Body of pancreas (tissue), 4 donors: ENCODE data around the gene MIB2.

ENCODE experiments used
- POLR2A ChIP-seq, 3 donors: fragments of 450-650 bp; IDR thresholded peaks; one replicate each; pipeline ENCODE4 v1.6.1; 2016; ENCODE audit warnings: antibody characterized with exemption in 3 of 3, mild to moderate bottlenecking in 2 of 3
- TF ChIP-seq, protein P1 (sequence below), 7 experiments: fragments of 450-650 bp in 4 of 7; fragments of 200-600 bp in 3 of 7; sonication (generic) in 3 of 7; IDR thresholded peaks; one replicate each; pipeline ENCODE4 v1.5.1; 2016 to 2019; ENCODE audit warnings: antibody characterized with exemption in 7 of 7

DNA sequence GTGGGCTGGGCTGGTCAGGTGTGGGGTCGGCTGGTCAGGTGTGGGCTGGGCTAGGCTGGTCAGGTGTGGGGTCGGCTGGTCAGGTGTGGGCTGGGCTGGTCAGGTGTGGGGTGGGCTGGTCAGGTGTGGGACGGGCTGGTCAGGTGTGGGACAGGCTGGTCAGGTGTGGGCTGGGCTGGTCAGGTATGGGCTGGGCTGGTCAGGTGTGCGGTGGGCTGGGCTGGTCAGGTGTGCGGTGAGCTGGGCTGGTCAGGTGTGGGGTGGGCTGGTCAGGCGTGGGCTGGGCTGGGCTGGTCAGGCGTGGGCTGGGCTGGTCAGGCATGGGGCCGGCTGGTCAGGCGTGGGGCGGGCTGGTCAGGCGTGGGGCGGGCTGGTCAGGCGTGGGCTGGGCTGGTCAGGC lies 9.1 kb upstream of the MIB2 start:
- TF ChIP-seq, protein P1, sequence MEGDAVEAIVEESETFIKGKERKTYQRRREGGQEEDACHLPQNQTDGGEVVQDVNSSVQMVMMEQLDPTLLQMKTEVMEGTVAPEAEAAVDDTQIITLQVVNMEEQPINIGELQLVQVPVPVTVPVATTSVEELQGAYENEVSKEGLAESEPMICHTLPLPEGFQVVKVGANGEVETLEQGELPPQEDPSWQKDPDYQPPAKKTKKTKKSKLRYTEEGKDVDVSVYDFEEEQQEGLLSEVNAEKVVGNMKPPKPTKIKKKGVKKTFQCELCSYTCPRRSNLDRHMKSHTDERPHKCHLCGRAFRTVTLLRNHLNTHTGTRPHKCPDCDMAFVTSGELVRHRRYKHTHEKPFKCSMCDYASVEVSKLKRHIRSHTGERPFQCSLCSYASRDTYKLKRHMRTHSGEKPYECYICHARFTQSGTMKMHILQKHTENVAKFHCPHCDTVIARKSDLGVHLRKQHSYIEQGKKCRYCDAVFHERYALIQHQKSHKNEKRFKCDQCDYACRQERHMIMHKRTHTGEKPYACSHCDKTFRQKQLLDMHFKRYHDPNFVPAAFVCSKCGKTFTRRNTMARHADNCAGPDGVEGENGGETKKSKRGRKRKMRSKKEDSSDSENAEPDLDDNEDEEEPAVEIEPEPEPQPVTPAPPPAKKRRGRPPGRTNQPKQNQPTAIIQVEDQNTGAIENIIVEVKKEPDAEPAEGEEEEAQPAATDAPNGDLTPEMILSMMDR (IDR thresholded peaks at IDR 0.05): no peak
- TF ChIP-seq POLR2A (IDR thresholded peaks at IDR 0.05): no peak
